HEK293T (cell line): ENCODE results near the gene CORO6.

ENCODE experiments used
- CTCF ChIA-PET: fragments of 350-600 bp; formaldehyde crosslinking; extraction: SDS; loops from one replicate; lab custom pipeline; 2021; ENCODE audit warnings: antibody characterized with exemption, inconsistent platforms; lab: Yijun Ruan, JAX
- POLR2A ChIA-PET: fragments of 350-600 bp; formaldehyde crosslinking; extraction: SDS; loops from one replicate; lab custom pipeline; 2020; ENCODE audit warnings: antibody characterized with exemption, inconsistent platforms; lab: Yijun Ruan, JAX
- DNase-seq: peaks from one replicate; pipeline ENCODE4 v3.0.0; 2012; ENCODE audit warnings: mixed read lengths; ENCODE audit errors: extremely low spot score
- ARNT ChIP-seq: fragments of 450-650 bp; IDR thresholded peaks from 2 replicates; pipeline ENCODE4 v1.6.1; 2017; ENCODE audit warnings: mild to moderate bottlenecking
- BHLHE40 ChIP-seq: fragments of 450-650 bp; IDR thresholded peaks from 2 replicates; pipeline ENCODE4 v1.6.1; 2016; ENCODE audit warnings: mild to moderate bottlenecking, moderate library complexity, borderline replicate concordance
- CTBP1 ChIP-seq: fragments of 450-650 bp; IDR thresholded peaks from 2 replicates; pipeline ENCODE4 v1.6.1; 2016; ENCODE audit warnings: borderline replicate concordance
- ELF4 ChIP-seq: fragments of 450-650 bp; IDR thresholded peaks from 2 replicates; pipeline ENCODE4 v1.6.1; 2017; ENCODE audit warnings: antibody characterized with exemption
- FOXA1 ChIP-seq: fragments of 450-650 bp; IDR thresholded peaks from 2 replicates; pipeline ENCODE4 v1.6.1; 2016; ENCODE audit warnings: mild to moderate bottlenecking
- FOXK2 ChIP-seq: fragments of 450-650 bp; IDR thresholded peaks from 2 replicates; pipeline ENCODE4 v1.6.1; 2016; ENCODE audit warnings: mild to moderate bottlenecking
- FOXM1 ChIP-seq: fragments of 450-650 bp; IDR thresholded peaks from 2 replicates; pipeline ENCODE4 v1.6.1; 2017; ENCODE audit warnings: mild to moderate bottlenecking, borderline replicate concordance
- HDGF ChIP-seq: fragments of 450-650 bp; IDR thresholded peaks from 2 replicates; pipeline ENCODE4 v1.6.1; 2017; ENCODE audit warnings: antibody characterized with exemption, borderline replicate concordance
- L3MBTL2 ChIP-seq: fragments of 450-650 bp; conservative IDR thresholded peaks from 2 replicates; pipeline ENCODE4 v1.6.1; 2016; ENCODE audit warnings: mild to moderate bottlenecking
- LEF1 ChIP-seq: fragments of 450-650 bp; IDR thresholded peaks from 2 replicates; pipeline ENCODE4 v1.6.1; 2017; ENCODE audit warnings: mild to moderate bottlenecking, borderline replicate concordance
- NFRKB ChIP-seq: fragments of 450-650 bp; IDR thresholded peaks from 2 replicates; pipeline ENCODE4 v1.6.1; 2016; ENCODE audit warnings: mild to moderate bottlenecking, moderate library complexity
- PKNOX1 ChIP-seq: fragments of 450-650 bp; IDR thresholded peaks from 2 replicates; pipeline ENCODE4 v1.6.1; 2016
- SP1 ChIP-seq: fragments of 450-650 bp; IDR thresholded peaks from 2 replicates; pipeline ENCODE4 v1.6.1; 2017
- SUZ12 ChIP-seq: fragments of 450-650 bp; IDR thresholded peaks from 2 replicates; pipeline ENCODE4 v1.6.1; 2016; ENCODE audit warnings: mild to moderate bottlenecking
- TARDBP ChIP-seq: fragments of 450-650 bp; IDR thresholded peaks from 2 replicates; pipeline ENCODE4 v1.6.1; 2016
- ZNF384 ChIP-seq: fragments of 450-650 bp; IDR thresholded peaks from 2 replicates; pipeline ENCODE4 v1.6.1; 2016

Gene CORO6

GRCh38 chr17:29613856-29614255, 8.9 kb downstream of the CORO6 start:
- ChIA-PET CTCF (no interaction called here), POLR2A (no interaction called here)
- no peak for TF ChIP-seq TARDBP
- no peak for TF ChIP-seq HDGF
- TF ChIP-seq LEF1 = no peak
- TF ChIP-seq FOXK2 = no peak
- no peak for TF ChIP-seq PKNOX1
- no peak for TF ChIP-seq FOXA1
- no peak for TF ChIP-seq FOXM1
- no peak for TF ChIP-seq BHLHE40
- no peak for DNase-seq

- ChIA-PET CTCF (no interaction called here), POLR2A (no interaction called here)
- no peak for TF ChIP-seq SUZ12
- TF ChIP-seq FOXM1 = no peak
- no peak for TF ChIP-seq L3MBTL2
- TF ChIP-seq SP1 = no peak
- no peak for TF ChIP-seq LEF1
- TF ChIP-seq NFRKB = no peak
- DNase-seq = no peak
Measured at GRCh38 chr17:29613352-29613837, 9.3 kb downstream of the CORO6 start.

- CTCF ChIA-PET = no interaction called here
- no peak for TF ChIP-seq L3MBTL2
- TF ChIP-seq SUZ12 = no peak
- no peak for TF ChIP-seq FOXA1
- TF ChIP-seq ZNF384 = no peak
- no peak for DNase-seq
- POLR2A ChIA-PET = no interaction called here
Measured at GRCh38 chr17:29612404-29613280, 10.1 kb downstream of the CORO6 start.

- TF ChIP-seq ELF4 (no peak), ZNF384 (no peak), BHLHE40 (no peak), PKNOX1 (no peak), SP1 (no peak), TARDBP (no peak), FOXK2 (no peak), FOXM1 (no peak), L3MBTL2 (no peak), LEF1 (no peak), SUZ12 (no peak), NFRKB (no peak), FOXA1 (no peak), CTBP1 (no peak), ARNT (no peak)
- ChIA-PET POLR2A (no interaction called here), CTCF (no interaction called here)
- DNase-seq = no peak
Measured at GRCh38 chr17:29612094-29612403, 10.7 kb downstream of the CORO6 start.

- no peak for TF ChIP-seq TARDBP
- no peak for TF ChIP-seq HDGF
- TF ChIP-seq BHLHE40 = no peak
- no peak for TF ChIP-seq FOXK2
- TF ChIP-seq LEF1 = no peak
- TF ChIP-seq NFRKB = no peak
- no peak for TF ChIP-seq SP1
- no peak for TF ChIP-seq SUZ12
- no peak for TF ChIP-seq FOXA1
- TF ChIP-seq FOXM1 = no peak
- TF ChIP-seq ARNT = no peak
- no peak for TF ChIP-seq ELF4
- no peak for TF ChIP-seq PKNOX1
- no peak for TF ChIP-seq CTBP1
- no peak for TF ChIP-seq ZNF384
- no peak for TF ChIP-seq L3MBTL2
- DNase-seq = no peak
- ChIA-PET CTCF (no interaction called here), POLR2A (interaction anchor here (1.1 kb wide), 1 partner anchor 10 kb away, joined by 3 read pairs; no protein-coding TSS in a partner anchor)
Measured at GRCh38 chr17:29611351-29612093, 11.2 kb downstream of the CORO6 start.

- CTCF ChIA-PET = interaction anchor here (0.6 kb wide), 1 partner anchor 201 kb away, joined by 3 read pairs; no protein-coding TSS in a partner anchor
Measured at GRCh38 chr17:29610395-29610794, 12.3 kb downstream of the CORO6 start.

More at GRCh38 chr17:29610395-29610794, 12.3 kb downstream of the CORO6 start:
- no peak for DNase-seq
- TF ChIP-seq ARNT (no peak), FOXA1 (no peak), ELF4 (no peak), FOXK2 (no peak), FOXM1 (no peak), PKNOX1 (no peak), HDGF (no peak), NFRKB (no peak), SP1 (no peak), SUZ12 (no peak), ZNF384 (no peak), LEF1 (no peak), CTBP1 (no peak)
- POLR2A ChIA-PET = interaction anchor here (1.1 kb wide), 1 partner anchor 11 kb away, joined by 3 read pairs; no protein-coding TSS in a partner anchor
